ENCODE measurements around the gene TDRD10.

Gene TDRD10, protein sequence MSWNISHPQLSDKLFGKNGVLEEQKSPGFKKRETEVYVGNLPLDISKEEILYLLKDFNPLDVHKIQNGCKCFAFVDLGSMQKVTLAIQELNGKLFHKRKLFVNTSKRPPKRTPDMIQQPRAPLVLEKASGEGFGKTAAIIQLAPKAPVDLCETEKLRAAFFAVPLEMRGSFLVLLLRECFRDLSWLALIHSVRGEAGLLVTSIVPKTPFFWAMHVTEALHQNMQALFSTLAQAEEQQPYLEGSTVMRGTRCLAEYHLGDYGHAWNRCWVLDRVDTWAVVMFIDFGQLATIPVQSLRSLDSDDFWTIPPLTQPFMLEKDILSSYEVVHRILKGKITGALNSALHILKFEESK

DNA sequence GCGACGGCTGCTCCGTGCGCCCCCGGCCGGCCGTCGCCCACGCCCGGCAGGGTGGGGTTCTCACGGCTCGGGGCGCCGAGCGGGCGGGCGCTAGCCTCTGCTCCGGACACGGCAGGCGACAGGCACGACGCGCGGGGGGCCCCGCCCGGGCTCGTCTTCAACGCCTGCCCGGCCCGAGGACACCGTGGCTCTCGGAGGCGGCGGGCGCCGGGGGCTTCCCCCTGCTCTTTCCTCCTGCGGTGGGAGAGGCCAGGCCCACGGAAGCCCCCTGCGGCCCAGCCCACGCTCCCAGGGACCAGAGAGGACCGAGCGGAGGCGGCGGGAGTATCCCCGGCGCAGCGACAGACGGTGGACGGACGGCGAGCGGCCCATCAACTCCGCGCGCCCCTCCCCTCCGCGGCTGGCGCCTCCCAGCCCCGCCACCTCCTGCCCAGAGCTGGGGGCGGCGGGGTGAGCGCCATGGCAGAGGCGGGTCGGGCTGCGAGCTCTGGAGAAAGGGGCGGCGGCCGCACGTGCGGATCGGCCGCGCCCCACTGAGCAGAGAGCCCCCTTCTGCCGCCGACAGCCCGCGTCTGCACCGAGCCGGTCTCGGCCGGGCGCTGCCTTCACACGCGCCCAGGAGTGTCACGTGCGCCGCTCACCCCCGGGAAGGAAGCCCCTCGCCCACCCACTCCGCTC, at the start of gene TDRD10, which contains the start of gene SHE:
Gene TDRD10, plus strand, starts transcription at position 154 of the 678 bp plus-strand sequence. CDS start 4,685 bp downstream, outside the sequence.
Gene SHE, minus strand, starts transcription at position 347 of the 678 bp plus-strand sequence. CDS start 386 bp downstream, outside the sequence.
- no peak for DNase-seq

DNA sequence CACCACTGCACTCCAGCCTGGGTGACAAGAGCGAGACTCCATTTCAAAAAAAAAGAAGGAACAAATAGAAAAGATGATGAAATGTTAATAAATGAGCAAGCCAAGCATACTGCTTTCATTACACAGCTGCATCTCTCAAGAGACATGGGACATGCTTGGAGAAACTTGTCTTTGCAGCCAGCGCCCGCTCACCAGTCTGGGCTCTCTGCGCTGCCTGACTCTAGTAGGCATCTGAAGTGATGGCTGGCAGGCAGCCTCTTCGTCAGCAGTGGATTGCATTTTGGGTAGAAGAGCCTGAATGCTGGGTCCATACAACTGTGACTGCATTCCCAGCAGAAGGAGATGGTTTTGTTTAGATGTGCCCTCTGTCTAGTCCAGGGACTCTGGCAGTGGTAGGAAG, 48.9 kb upstream of the TDRD10 start:
- no peak for DNase-seq

DNA sequence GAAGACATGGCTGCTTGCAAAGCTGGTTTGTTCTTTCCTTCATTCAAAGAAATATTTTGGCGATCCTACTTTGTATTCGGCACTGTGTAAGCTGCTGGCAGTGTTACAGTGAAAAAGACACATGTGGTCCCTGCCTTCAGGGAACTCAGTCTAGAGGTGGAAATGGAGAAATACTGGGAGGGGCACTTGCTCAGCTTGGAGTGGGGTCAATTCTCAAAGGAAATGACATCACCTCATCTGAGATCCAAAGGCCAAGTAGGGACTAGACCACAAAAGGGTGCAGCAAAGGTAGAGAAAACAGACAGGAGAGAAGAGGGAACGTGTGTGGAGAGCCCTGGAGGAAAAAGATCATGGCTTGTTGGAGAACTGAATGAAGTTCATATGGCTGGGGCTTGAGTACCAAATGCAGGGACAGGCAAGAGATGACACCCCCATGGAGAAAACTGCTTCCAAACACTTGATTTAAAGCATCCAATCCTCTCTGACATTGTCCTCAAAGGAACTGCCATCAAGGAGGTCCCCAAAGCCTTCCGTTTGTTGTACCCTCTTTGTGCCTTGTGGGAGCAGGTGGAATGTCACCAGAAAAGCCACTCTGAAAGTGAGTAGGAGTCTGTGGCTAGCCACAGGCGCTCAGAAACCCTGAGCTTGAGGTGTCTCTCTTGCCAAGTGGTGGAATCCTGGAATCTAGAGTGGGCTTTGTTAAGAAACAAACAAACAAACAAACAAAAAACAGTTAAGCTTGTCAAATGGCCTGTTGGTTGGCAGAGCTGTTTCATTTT, 48.3 kb upstream of the TDRD10 start:
- no peak for DNase-seq

DNA sequence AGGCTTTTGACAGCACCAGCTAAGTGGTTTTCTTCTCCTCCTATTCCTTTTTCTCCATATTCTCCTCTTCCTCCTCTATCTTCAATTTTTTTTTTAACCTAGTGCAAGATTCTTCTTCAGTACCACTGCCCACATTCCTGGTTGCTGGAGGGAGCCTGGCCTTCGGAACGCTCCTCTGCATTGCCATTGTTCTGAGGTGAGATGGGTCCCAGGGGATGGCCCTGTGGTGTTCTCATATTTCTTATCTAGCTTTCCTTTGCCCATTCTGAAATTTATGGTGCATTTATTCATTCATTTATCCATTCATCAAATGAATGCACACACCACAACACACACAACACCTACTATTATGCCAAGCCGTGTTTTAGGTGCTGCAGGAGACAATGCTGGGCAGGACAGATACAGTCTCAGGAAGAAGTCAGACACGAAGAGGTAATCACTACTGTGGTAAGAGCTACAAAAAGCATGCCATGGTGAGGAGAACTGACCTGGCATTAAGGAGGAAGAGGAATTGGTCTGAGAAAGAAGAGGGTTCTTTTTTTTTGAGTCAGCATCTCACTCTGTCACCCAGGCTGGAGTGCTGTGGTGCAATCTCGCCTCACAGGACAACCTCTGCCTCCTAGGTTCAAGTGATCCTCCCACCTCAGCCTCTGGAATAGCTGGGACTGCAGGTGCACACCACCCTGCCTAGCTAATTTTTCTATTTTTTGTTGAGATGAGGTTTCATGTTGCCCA, 47.5 kb upstream of the TDRD10 start:
- DNase-seq, result no peak

DNA sequence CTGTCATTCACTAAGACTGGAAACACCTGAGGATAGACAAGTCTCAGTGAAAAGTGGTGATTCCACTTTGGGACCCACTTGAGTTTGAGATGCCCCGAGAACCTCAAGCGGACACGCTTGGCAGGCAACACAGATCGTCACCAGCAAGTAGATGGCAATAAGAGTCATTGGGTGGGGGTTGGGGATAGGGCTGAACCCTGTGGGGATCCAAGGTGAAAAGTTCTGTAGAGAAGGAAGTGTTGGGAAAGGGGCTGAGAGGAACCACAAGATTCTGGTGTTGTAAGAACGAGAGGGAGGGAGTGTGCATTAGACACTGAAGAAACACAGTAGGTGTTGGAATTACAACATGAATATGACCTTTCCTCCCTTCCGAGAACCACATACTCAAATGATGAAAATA, 45.4 kb upstream of the TDRD10 start:
- no peak for DNase-seq

DNA sequence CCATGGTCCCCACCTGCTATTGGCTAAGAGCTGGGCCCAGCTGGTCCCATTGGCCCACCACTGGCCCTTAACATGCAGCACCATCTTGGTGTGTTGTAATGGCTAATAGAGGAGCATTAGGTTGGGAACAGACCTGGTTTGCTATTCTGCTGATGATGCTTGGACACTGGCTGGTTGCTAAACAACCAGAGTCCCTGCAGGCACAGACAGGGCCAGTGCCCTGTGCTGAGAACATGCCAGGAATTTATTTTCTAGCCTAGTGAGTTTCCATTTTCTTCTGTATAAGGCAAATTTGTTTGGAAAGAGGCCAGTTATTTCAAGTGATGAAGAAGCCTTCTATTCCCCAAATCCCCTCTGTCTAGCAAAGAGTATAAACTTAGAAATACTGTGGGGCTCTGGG, 42.9 kb upstream of the TDRD10 start:
- DNase-seq, result no peak

DNA sequence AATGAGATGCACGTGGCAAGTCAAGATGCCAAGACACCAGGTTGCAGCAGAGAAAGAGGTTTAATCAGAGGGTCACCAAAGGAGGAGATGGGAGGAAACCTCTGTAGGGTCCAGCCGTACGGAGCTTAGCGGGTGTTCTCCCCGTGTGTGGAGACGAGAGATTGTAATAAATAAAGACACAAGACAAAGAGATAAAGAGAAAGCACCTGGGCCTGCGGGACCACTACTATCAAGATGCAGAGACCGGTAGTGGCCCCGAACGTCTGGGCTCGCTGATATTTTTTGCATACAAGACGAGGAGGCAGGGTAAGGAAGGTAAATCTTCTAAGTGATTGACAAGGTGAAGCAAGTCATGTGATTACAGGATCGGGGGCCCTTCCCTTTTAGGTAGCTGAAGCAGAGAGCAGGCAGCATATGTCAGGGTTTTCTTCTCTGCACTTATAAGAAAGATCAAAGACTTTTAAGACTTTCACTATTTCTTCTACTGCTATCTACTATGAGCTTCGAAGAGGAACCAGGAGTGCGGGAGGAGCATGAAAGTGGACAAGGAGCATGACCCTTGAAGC, 41.2 kb upstream of the TDRD10 start:
- no peak for DNase-seq

DNA sequence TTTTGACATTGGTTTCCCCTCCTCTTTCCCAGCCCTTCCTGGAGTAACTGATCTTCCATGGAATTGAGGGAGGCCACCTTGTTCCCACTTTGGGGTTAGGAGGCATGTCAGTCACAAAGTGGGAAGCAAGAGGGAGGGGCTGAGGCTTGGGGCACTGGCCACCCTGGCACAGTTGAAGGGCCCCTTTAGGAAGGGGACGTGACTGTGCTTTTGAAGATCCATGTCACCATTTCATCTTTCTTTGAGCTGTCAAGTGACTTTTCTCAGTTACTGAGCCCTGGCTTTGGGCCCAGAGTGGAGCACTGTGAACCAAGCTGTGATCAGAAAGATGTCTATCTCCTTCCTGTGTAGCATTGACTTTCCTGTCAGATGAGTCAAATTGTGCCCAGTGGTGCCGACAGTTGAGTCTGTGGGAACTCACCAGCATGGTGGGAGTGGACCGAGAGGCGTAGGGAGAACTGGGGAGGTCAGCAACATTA, 38.5 kb upstream of the TDRD10 start:
- peak; percentile 85 for DNase-seq

DNA sequence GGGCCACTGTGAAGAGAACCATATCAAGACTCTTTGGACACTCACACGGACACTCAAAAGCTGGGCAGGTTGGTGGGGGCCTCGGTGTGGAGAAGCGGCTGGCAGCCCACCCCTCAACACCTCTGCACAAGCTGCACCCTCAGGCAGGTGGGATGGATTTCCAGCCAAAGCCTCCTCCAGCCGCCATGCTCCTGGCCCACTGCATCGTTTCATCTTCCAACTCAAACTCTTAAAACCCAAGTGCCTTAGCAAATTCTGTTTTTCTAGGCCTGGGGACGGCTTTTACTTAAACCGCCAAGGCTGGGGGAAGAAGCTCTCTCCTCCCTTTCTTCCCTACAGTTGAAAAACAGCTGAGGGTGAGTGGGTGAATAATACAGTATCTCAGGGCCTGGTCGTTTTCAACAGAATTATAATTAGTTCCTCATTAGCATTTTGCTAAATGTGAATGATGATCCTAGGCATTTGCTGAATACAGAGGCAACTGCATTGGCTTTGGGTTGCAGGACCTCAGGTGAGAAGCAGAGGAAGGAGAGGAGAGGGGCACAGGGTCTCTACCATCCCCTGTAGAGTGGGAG, 36.3 kb upstream of the TDRD10 start:
- no peak for DNase-seq

DNA sequence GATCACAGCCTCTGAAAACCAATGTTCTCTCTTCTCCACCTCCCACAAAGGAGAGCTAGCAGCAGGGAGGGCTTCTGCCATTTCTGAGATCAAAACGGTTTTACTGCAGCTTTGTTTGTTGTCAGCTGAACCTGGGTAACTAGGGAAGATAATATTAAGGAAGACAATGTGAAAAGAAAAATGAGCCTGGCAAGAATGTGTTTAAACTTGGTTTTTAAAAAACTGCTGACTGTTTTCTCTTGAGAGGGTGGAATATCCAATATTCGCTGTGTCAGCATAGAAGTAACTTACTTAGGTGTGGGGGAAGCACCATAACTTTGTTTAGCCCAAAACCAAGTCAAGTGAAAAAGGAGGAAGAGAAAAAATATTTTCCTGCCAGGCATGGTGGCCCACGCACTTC, 35.8 kb upstream of the TDRD10 start:
- no peak for DNase-seq

DNA sequence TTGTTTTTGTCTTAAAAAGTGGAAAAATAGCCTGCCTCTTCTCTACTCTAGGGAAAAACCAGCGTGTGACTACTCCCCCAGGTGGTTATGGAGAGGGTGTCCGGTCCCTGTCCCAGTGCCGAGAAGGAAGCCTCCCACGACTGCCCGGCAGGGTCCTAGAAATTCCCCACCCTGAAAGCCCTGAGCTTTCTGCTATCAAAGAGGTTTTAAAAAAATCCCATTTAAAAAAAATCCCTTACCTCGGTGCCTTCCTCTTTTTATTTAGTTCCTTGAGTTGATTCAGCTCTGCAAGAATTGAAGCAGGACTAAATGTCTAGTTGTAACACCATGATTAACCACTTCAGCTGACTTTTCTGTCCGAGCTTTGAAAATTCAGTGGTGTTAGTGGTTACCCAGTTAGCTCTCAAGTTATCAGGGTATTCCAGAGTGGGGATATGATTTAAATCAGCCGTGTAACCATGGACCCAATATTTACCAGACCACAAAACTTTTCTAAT, 35.0 kb upstream of the TDRD10 start:
- no peak for DNase-seq

DNA sequence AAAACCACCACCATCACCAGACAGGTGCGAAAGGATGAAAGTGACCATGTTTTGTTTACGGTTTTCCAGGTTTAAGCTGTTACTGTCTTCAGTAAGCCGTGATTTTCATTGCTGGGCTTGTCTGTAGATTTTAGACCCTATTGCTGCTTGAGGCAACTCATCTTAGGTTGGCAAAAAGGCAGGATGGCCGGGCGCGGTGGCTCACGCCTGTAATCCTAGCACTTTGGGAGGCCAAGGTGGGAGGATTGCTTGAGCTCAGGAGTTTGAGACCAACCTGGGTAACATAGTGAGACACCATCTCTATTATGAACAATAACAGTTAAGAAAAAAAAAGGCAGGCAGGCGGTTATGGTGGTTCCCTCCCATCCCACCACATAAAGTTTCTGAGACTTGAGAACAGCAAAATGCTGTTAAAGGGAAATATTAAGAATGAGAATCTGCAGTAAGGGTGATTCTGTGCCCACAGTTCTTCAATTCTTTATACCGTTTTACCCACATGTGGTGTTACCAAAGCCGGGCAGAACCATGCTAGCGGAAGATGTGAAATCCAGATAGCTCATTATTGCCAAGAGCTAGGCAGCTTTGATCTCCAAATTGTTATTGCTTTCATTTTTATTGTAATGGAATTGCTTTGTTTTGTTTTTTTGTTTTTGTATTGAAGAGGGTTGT, 34.5 kb upstream of the TDRD10 start:
- DNase-seq, result no peak

DNA sequence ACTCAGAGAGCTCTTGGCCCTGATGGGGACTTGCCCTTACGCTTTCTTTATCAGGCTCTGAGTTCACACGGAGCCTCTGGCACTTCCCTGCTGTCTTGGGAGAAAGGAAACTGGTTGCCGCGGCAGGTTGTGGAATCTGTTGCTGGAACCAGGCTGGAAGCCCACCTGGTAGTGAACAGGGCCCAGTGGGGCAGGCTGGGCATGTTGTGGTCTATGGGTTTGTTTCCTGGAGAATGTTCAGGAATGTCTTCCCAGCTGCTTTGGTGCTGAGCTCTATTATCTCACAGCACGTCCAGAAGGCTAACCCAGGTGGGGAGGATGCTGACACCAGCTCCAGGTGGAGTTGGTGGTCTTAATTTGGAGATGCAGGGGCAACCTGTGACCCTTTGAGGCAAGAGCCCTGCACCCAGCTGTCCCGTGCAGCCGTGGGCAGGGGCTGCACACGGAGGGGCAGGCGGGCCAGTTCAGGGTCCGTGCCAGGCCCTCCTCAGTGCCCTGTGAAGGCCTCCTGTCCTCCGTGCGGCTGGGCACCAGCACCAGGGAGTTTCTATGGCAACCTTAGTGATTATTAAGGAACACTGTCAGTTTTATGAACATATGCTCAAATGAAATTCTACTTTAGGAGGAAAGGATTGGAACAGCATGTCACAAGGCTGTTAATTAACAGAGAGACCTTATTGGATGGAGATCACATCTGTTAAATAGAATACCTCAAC, 33.3 kb upstream of the TDRD10 start:
- DNase-seq, result no peak

DNA sequence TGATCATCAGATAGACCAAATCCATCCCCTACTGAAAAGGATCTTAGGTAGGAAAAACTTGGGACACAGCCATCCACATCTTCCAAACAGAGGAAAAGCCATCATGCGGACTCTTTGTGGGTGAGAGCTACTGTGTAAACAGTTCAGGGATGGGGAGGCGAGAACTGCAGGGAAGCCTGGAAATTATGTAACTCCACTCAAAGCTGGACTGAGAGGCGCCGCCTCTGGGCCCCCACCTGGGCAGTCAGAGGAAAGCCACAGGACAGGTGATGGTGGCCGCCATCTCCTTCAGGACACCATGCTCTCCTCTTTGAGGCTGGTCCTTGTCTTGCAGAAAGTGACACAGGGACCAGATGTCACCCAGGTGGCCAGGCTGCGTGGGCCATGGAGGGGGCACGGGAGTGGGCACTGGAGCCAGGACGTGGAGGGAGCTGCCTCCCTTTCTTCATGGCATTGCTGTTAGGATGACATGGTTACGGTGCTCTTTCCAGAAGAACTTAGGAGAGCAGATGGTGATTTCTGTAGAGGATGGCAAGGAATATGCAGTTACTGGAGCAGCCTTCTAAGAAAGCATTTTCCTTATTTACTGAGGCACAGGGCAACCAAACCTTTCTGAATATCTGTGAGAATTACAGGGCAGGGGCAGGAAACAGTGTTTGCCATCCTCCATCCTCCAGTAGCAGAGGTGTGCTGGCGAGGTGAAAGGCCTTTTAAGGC, 32.0 kb upstream of the TDRD10 start:
- no peak for DNase-seq

DNA sequence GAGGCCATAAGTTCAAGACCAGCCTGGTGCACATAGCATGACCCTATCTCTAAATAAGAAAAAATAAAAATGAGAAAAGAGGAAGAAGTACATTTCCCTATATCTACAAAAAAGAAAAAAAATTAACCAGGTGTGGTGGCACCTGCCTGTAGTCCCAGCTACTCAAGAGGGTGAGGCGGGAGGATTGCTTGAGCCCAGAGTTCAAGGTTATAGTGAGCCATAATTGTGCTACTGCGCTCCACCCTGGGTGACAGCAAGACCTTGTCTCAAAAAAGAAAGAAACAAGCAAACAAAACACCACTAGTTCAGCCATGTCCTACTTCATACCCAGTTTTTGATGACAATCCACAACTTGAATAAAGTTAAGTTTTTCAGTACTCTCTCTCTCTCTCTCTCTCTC, 30.7 kb upstream of the TDRD10 start:
- no peak for DNase-seq

DNA sequence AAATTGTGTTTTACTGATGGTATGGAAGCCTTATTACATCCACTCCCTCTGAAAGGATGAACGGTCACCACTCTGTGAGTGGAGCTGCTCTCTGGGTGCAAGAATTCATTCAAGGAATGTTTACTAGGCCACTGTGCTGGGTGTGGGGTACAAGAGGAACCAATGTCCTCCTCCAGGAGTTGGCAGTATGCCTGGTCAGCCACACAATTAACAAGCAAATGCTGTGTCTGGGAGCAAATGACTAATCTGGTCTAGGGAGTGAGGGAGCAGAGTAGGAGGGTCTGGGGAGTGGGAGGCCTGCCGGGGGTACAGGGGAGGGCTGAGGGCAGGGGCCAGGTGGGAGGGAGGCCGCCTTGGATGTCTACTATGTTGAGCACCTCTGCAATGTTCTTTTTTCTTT, 27.2 kb upstream of the TDRD10 start:
- DNase-seq, result no peak

DNA sequence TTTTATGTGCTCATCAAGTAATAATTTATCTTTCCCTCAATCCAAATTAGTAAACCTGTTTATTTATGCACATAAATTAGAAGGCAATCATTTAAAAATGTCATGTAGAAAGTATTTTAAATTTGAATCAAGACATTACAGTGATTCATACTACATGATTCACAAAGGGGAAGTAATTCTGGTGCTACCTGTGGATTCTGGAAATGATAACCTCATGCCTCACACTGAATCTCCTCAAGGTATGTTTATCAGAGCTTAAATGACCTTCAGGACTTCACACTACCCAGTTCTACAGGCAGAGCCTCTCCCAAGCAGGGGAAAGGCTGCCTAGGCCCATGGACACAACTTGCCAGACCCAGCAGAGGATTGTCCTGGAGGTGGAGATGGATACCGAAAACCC, 25.2 kb upstream of the TDRD10 start:
- DNase-seq, result no peak

DNA sequence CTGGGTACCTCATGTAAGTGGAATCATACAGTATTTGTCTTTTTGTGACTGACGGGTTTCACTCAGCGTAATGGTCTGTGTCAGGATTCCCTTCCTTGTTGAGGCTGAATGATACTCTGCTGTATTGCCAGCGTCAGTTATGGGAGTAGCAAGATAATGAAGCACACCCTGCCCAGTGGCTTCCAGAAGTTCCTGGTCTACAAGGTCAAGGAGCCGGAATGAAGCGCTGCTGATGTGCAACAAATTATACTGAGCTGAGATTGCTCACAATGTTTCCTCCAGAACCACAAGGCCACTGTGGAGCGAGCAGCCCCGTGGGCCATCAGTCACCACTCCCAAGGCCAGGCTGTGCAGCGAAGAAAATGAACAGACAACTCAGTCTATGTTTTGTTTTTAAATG, 24.0 kb upstream of the TDRD10 start:
- DNase-seq, result no peak

DNA sequence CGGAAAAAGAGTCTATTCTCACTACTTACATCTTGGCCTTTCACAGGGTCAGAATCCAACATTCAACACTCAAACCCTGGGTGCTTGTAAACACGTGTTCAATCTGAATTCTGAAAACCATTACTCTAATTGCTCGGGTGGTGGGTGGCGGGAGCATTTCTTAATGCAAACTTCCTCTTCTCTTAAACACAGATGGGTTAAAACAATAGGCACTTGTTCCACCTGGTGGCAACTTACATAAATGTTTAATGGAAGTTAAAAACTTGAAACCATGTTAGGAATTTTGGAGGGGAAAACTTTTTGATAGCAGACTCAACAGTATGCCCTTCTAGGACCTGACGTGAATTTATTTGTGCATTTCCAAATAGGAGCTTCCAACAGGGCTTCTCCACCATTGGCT, 23.4 kb upstream of the TDRD10 start:
- DNase-seq, result no peak

Data from KG1 (cell line).